ENCODE measurements around the gene RBM38.

The RBM38 gene

GRCh38 chr20:57403216-57403615 lies 12.0 kb downstream of the RBM38 start:
- DNase-seq (ENCODE audit: low spot score) = no peak

GRCh38 chr20:57404006-57404405 lies 12.8 kb downstream of the RBM38 start:
- no peak for DNase-seq (ENCODE audit: low spot score)

GRCh38 chr20:57404419-57405072 lies 13.3 kb downstream of the RBM38 start:
- DNase-seq (ENCODE audit: low spot score) = no peak

DNA sequence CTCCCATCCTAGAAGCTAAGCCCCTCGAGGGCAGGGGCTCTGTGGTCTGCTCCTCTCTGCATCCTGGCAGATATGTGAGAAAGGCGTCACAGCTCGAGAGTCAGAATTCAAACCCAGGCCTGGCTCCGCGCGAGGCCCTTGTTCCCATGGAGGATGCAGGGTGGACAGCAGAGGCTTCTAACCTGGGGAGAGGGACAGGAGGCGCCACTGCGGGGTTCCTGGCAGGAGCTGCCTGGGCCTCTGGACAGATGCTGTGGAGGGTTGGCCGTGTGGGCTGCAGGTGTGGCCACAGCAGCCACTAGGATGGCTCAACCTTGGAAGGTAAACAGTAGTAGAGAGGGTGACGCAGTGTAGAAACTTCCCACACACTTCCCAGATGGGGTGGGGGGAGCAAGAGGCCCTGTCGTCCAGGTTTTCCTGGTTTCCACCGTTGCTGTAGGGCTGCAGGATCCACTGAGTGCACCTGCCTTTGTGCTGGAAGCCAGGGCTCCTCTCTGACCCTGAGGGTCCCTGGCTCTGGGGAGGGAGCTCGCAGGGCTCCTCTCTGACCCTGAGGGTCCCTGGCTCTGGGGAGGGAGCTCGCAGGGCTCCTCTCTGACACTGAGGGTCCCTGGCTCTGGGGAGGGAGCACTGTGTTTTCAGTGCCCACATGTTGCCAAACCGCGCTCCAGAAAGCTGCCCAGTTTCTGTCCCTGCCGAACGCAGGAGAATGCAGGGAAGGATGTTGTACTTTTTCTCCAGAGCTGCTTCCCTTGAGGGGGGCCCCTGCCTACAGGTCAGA lies 14.2 kb downstream of the RBM38 start:
- no peak for DNase-seq (ENCODE audit: low spot score)

DNA sequence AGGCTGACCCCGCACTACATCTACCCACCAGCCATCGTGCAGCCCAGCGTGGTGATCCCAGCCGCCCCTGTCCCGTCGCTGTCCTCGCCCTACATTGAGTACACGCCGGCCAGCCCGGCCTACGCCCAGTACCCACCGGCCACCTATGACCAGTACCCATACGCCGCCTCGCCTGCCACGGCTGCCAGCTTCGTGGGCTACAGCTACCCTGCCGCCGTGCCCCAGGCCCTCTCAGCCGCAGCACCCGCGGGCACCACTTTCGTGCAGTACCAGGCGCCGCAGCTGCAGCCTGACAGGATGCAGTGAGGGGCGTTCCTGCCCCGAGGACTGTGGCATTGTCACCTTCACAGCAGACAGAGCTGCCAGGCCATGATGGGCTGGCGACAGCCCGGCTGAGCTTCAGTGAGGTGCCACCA lies 16.4 kb downstream of the RBM38 start:
- no peak for DNase-seq (ENCODE audit: low spot score)

- DNase-seq (ENCODE audit: low spot score) = no peak
These were observed 16.9 kb downstream of the RBM38 start for GRCh38 chr20:57408131-57408530.

GRCh38 chr20:57408536-57409233 lies 17.5 kb downstream of the RBM38 start:
- DNase-seq (ENCODE audit: low spot score) = no peak

GRCh38 chr20:57409316-57409671 lies 18.1 kb downstream of the RBM38 start:
- DNase-seq (ENCODE audit: low spot score) = peak; percentile 41

DNA sequence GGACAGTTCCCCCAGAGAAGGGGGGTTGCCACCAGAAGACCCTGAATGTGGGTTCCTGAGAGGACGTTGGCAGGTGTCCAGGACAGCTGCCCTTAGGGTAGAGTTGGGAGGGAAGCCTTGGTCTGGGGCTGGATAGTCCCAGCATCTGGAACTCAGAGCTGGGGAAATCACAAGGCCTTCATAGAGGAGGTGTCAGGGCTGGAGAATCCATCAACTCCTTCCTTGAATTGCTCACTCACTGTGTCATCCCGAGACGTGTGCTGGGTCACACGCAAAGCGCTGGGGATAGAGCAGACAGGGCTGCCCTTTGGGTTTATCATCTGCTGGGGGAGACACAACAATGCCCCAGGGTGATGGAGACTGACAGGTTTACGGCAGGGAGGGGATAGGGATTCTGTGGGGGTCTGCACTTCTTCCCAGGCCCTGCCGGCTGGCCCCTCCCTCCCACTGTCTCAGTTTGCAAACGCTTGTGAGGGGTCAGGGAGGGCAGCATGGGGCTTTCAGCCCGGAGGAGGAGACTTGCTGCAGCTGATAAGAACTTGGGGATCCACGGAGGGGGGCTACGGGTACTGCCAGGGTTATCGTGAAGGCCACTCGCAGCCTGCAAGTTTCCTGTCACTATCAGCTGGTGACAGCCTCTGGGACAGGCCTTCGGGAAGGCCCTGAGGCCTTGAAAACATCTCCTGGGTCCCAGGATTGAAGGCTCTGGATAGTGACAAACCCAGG lies 18.6 kb downstream of the RBM38 start:
- DNase-seq (ENCODE audit: low spot score) = no peak

- no peak for DNase-seq (ENCODE audit: low spot score)
These were observed 19.3 kb downstream of the RBM38 start for GRCh38 chr20:57410398-57410920.

DNA sequence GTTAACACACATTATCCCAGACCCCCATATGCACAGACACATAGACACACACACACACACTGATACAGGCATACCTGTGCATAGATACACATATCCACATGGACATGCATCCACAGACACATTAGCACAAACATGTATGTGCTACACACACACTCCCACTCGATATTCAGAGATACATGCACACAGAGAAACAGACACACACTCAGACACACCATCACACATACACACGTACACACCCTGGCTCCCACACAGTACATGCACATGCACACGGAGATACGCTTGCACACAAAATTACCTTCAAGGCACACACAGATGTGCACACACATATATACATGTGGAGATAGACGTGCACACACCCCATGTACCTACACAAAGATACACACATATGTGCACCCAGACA lies 19.7 kb downstream of the RBM38 start:
- DNase-seq (ENCODE audit: low spot score) = no peak

DNA sequence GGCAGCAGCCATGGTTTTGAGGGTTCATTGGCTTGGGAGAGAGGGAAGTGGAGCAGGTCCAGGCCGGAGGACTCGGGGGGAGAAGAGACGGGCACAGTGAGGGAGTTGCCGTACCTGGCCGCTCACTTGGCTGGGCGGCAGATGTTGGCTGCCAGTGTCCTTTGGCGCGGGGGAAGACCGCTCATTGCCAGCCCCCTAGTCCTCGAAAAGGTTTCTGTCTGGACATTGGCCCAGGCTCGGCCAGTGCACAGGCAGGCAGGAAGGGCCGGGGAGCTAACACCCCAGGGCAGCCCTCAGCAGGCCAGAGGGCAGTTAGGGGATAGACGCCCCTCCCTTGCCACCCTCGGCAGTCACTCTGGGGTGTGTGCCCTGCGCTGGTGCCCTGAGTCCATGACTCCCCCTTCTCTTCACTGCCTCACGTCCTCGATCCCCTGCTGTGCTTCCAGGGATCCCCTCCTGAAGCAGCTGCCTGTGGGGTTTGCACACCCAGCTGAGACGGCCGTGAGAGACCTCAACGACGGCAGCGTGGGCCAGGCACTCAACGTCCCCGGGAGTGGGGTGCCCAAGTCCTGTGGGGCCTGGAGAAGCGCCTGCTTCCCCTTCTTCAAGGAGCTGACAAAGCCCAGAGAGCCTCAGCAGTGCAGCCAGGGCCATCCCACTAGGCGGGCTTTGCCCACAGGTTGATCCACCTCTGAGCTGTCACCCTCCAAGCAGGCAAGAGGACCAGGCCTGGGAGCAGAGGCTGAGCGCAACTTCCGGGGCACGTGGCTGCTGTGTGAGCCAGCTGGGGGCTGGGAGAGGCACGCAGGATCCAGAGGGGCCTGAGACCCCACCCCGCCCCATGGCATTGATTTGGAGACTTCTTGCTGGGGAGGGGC lies 20.4 kb downstream of the RBM38 start:
- no peak for DNase-seq (ENCODE audit: low spot score)

DNA sequence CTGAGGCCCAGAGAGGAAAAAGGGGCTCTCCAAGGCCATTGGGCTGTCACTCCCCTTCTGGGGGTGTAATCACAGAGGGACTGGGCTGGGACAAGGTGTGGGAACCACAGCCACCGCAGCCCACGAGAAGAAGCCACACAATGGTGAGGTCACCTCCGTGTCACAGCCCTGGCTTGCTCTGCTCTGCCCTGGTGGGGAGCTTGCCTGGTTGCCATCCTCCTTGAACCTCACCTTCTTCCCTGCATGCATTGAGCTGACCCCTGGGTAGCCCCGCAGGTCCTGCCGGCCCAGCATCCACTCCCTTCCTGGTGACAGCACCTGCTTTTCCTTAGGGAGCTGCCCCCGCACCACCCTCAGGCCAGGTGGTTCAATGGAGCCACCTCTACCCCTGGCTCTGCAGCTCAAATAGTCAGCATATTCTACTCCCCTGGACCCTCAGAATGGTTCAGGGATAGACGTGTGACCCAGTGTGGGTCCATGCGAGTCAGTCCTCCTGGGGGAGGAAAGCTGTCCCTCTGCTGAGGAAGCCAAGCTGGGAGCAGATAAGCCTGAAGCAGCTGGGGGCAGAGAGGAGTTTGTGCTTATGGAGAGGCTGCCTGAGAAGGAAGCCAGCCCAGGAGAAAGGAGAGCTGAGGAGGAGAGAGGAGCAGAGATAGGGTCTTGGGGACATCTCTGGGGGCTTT lies 21.3 kb downstream of the RBM38 start:
- no peak for DNase-seq (ENCODE audit: low spot score)

GRCh38 chr20:57413986-57414385 lies 22.8 kb downstream of the RBM38 start:
- DNase-seq (ENCODE audit: low spot score) = no peak

DNA sequence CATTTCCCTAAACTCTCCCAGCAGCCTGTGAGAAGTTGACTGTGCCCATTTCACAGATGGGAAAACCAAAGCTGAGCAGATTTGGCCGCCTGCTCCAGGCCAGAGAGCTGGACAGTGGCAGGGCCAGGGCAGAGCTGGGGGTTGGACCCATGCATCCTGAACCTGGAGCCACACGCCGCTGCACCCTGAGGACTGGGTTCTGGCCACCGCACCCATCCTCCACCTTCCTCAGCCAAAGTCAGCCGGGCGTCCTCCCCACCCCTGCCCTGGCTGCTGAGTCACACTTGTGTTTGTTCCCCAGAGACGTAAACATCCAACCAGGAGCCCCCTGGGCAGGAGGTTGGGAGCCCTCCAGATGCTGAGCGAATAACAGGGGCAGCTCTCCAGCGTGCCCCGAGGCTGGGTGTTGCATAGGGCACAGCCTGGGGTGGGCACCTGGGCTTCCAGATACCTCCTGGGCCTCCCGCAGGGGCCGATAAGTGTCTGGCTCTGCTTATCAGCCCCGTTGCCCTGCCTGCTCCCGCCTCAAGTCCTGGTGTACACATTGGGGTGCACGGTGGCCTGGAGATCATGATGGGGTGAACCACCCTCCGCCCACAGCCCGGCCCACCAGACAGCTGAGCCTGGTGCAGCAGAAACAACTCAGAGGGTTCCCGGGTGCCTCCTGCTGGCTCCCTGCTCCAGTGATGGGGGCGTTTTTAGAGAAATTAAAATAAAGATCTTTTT lies 23.8 kb downstream of the RBM38 start:
- no peak for DNase-seq (ENCODE audit: low spot score)

DNA sequence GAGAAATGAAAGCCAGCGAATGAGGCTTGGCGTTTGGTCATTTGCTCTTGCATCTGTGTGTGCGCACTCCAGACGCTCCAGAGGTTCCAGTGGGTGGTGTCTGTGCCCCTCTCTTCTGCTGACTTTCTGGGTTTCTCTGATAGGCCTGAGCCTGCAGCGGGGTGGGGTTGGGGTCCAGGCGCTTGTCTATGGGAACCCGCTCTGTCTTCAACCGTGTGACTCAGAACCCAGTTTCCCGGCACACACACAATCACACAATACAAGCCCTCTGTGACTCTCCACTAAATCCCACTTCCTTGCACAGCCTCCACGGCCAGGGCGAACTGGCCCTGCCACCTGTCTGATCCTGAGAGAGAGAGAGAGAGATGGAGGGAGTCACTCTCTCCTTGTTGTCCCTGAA lies 24.6 kb downstream of the RBM38 start:
- DNase-seq (ENCODE audit: low spot score) = no peak

DNA sequence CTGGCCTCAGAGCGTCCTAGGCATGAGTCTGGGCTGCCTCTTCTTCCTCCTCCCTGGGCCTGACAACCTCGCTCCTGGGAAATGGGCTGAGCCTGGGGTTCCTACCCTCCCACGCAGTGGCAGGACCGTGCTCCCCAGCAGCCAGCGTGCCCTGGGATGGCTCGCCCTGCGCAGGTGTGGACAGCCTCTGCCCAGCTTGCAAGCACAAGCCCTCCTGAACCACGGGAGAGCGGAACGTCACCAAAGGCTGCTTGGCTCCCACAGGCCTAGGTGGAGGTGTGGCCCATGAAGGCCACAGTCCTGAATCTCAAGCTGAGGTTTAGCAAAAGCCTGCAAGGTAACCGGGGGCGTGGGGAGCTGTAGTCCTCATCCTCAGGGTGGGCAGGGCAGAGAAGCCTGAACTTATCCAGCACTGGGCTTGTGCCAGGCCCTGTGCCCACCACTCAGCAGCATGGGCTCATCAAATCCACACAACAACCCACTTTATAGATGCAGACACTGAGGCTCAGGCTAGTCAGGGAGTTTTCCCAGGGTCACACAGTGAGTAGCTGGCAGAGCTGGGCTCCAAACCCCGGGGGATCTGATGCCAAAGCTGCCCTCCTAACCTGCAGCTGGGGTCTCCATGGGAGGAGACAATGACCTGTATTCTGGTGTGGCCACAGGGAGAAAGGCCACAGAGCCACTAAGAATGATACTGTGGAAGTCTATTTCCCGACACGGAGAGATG lies 25.3 kb downstream of the RBM38 start:
- DNase-seq (ENCODE audit: low spot score) = no peak

- no peak for DNase-seq (ENCODE audit: low spot score)
These were observed 26.0 kb downstream of the RBM38 start for GRCh38 chr20:57417051-57417689.
